Cerebellar nuclear complex (tissue), 1 donor: ENCODE data around the gene NRXN3.
"Not testable (repeated sequence)": the region's sequence is repeated elsewhere in the genome, so short reads cannot be mapped to it uniquely, and the experiment has no call there.

Experiments
- DNase-seq, 2 experiments: peaks; one replicate each; lab custom pipeline; 2025; lab: John Stamatoyannopoulos, UW

The NRXN3 gene

DNA sequence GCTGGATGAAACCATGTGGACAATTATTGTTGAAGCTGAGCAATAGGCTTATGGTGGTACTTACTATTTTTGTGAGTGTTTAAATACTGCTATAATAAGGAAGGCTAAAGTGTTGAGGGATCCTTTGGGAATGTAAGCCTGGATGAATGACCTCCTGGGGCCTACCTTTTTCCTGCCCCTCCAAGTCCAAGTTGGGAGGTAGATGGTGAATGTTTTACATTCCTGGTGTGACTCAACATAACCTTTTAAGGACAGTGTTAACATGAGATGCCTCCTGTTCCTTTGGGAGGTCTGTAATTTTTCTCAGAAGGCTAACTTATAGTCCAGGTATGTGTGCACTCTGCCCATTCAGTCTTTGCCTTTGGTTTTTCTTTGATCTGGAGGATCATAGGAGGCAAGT, 315.9 kb downstream of the NRXN3 start:
- no peak for DNase-seq

- DNase-seq = no peak
These were observed 316.4 kb downstream of the NRXN3 start for GRCh38 chr14:78486621-78487020.

DNA sequence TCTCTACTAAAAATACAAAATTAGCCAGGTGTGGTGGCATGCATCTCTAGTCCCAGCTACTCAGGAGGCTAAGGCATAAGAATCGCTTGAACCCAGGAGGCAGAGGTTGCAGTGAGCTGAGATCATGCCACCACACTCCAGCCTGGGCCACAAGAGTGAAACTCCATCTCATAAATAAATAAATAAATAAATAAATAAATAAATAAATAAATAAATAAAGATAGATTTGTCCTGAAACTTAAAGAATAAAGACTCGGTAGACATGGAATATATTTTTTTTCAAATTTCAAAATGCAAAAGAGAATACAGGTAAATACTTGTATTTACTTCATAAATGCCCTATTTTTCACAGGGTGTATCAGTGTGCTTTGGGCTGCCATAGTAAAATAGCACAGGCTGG, 317.4 kb downstream of the NRXN3 start:
- not testable (repeated sequence) for DNase-seq

- DNase-seq = no peak
These were observed 318.8 kb downstream of the NRXN3 start for GRCh38 chr14:78488938-78489337.

DNA sequence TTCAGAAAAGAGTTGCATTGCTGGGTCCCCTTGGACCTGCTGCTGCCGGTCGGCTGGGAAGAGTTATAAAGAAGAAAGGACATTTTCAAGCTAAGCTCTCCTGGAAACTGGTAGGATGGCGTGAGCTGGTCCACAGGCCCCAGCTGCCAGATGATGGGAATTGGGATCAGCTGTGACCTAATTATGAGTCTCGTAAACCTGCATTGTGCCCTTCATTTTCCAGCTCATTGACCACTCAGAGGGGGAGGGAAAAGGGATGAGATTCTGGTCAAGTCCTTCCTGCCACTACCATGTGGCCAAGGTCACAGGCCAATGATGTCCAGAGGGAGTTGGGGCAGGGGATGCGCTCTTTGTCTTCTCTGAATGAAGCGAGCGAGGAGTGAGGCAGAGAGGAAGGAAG, 320.9 kb downstream of the NRXN3 start:
- no peak for DNase-seq

DNA sequence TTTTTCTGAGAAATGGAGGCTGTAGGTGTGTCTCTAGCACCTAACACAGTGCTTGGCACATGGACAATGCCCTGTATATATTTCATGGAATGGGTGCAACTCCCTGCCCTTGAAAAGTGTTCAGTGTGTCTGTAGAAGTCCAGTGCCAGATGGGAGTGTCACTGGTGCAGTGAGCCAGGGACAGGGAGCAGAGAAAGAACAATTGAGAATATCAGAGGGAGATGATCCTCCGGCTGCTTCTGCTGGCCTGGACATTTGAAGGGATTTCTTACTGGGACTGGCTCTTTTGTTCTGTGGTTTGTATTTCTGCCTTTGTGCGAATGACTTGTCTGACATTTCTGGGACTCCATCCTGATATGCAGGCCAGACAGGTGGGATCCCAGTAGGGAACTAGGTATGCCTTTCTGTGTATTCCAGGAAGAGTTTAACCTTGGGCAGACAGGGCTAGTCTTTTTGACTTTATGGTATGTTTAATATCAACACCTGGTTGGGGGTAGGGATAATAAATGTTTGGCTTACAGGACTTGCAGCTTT, 328.0 kb downstream of the NRXN3 start:
- DNase-seq = no peak

GRCh38 chr14:78501909-78502308, 331.7 kb downstream of the NRXN3 start:
- no peak for DNase-seq

- no peak for DNase-seq
These were observed 337.9 kb downstream of the NRXN3 start for GRCh38 chr14:78508023-78508422.

DNA sequence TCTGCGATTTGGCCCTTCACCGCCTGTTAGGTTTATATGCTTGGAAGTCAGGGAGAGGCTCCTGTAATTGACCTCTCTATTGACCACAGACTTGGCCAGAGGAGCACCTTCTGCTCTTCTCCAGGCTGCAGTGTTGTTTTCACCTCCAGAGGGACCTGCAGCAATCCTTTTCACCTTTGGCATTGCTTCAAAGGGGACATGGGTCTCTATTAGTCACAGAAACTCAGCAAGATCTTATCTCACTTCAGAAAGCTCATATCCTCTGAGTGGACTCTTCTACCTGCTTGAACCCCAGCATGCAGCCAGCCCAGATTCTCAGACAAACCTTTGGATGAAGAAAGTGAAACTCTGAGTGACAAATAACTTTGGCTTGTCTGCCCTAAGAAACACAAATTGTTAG, 339.3 kb downstream of the NRXN3 start:
- no peak for DNase-seq

DNA sequence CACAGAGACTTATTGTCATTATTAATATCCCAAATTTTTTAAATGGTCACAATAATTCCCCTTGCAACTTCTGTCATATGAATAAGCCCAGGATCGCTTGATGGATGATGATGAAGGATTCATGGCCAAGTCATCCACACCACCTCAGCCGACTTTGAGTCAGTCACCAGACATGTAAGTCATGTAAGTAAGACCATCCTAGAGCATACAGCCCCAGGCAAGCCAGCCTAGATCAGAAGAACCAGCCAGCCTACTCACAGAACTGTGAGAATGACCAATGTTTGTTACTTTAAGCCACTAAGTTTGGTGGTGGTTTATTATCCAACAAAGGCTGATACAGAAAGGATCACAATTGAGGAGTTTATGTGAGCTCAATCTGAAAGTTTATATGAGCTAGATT, 341.8 kb downstream of the NRXN3 start:
- no peak for DNase-seq

DNA sequence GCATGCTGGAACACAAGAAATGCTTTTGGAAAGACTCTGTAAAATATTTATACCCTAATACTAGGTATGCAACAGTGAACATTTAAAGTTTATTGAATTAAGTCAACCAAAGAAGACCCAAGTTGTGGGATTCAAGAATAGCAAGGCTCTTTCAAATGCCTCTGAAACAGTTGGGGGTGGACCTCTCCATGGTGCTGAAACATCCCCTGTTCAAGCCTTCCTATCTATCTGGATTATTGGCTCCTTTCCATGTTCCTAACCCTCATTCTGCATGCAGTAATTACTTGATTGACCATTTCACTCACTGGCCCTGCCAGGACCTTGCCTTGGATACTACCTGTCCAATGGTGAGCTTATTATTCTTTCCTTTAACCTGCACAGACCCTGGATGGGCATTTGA, 349.7 kb downstream of the NRXN3 start:
- no peak for DNase-seq

DNA sequence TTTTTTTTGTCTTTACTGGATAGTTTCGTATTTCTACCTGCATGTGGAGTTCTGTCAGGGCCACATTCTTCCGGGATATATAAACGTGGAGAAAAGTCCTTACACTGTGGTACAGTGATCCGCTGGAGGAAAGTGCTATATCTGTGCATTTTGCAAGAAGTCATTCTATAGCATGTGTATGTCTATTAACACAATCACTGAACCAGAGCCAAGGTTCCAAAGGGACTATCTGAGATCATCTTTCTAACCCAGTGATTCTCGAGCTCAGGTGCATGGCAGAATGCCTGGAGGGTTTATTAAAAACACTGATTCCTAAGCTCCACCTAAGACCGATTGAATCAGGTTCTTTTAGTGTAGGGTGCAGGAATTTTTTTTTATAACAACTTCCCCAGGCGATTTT, 354.0 kb downstream of the NRXN3 start:
- no peak for DNase-seq

DNA sequence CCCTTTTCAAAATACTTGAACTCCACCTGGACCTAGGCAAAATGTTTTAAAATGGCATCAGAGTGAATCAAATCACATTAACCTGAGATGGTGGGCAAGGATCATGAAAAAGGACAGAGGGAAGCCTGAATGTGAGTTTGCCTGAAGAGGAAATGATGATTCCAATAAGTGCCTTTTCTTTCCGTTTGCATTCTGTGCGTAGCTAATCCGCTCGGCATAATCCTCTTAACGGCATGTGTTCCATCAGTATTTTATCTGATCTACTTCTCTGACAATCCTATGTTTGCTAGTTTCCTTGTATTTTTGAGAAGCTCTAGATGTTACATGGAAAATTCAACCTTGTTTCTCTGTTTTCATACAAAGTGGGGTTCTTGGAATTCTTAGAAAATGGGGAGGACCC, 354.6 kb downstream of the NRXN3 start:
- DNase-seq = no peak

DNA sequence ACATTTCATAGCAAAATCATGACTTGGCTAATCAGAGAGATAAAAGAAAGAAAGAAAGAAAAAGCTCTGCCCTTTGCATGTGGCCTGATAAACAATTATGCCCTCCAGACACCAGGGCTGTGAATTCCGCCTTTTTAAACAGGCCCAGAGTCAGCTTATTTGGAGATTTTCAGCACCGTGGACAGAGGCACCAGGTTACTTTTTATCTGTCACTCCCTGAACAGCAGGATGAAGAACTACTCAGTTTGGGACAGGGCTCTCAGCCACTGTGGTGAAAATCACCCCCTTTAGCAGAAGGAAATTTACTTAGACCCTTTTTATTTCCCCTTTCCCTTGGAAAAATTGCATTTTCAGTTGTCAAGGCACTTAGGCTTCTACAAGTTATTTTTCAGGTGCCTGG, 359.9 kb downstream of the NRXN3 start:
- no peak for DNase-seq

- no peak for DNase-seq
These were observed 364.0 kb downstream of the NRXN3 start for GRCh38 chr14:78534141-78534540.

- no peak for DNase-seq
These were observed 364.9 kb downstream of the NRXN3 start for GRCh38 chr14:78535041-78535440.

- DNase-seq = not testable (repeated sequence)
These were observed 371.6 kb downstream of the NRXN3 start for GRCh38 chr14:78541788-78542187.

GRCh38 chr14:78543433-78543832, 373.3 kb downstream of the NRXN3 start:
- DNase-seq = no peak

DNA sequence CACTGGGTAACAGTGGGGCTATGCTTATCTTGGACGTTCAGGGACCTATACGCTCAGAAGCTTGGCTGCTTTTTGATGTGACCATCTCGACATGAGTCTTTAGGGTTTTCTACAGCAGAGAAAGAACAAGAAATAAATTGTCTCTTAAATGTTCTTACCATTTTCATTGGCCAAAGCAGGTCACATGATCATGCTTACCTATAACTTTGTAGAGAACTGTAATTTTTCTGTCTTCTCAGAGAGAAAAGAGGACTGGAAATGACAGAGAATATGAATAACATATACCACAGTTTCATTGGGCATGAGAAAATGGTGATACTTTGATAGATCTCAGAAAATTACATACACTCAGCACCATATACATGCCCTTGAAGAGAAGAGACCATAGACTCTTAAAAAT, 390.9 kb downstream of the NRXN3 start:
- DNase-seq = no peak

DNA sequence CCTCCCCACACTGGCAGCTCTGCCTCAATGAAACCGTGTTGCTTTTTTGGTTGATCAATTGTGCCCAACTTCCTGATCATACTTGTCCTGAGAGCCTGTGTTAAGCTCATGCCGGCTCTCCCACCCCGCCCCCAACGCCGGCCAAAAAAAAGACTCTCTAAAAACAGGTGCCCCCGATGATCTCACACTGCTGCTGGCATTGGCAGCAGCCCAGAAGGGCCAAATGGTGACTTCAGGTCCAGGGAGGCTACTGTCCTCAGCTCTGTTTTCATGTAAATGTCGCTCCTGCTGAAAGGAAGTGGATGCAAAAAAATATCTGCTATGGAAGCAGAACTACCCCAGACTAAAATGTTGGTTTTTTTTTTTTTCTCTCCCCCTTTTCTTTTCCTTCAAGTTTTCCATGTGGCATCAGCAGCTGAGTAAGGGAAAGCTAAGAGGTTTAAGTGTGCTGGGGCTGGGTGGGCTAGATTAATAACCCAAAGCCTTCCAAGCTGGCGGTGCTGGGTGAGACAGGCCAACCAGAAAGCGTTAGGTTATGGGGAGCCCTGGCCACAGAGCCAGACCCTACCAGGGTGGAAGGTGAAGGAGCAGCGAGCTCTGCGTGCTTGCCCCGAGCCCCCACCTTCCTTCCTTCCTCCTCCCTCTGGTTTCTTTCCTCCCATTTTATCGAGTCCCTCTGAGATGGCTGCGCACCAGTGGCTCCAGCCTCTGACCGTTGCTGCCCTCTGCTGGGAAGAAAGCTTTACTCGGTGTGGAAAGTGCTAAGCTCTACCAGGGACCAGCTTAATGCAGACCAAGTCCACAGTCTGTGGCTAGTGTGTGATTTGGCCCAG, 396.1 kb downstream of the NRXN3 start:
- peak in 1 of 2 experiments; percentile 88 for DNase-seq

DNA sequence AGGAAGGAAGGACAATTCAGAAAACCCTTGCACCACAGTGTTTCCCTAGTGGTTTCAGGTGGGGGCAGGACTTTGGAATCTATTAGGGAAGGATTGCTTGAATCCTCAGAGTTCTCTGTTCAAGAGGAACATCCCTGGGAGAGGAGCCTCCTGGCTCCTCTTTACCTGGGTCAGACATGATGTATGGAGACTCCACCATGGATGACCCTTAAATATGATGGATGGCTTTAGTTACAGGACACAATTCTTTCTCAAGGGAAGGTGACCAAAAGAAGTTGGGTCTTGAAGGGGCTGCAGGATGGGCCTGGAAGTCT, 396.6 kb downstream of the NRXN3 start:
- no peak for DNase-seq

DNA sequence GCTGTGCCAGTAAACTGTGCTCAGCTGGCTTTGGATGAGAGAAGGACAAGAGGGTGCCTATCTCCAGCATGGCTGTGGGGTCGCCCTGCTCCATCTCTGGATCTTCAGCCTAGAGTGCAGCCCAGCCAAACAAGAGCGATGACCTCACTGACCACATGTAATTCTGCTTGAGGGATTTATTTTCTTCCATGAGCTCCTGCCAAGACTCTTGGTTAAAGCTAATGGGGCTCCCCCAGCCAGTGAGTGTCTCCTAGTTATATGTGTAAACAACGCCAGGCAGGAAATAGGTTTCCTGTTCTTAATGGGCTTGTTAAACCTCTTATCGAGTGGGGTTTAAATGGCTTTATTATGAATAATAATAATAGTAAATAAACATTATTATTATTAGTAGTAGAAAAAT, 397.2 kb downstream of the NRXN3 start:
- no peak for DNase-seq

- not testable (repeated sequence) for DNase-seq
These were observed 403.6 kb downstream of the NRXN3 start for GRCh38 chr14:78573736-78574135.
